GM12874 (cell line): Measurements from ENCODE around the gene ARL6IP4.

ENCODE experiments used
- CTCF ChIP-seq: IDR thresholded peaks from 2 replicates; pipeline ENCODE4 v1.5.1; 2011; ENCODE audit warnings: low read depth, mild to moderate bottlenecking, control low read depth, low read length, moderate library complexity; ENCODE audit not compliant: insufficient read depth

Gene ARL6IP4

DNA sequence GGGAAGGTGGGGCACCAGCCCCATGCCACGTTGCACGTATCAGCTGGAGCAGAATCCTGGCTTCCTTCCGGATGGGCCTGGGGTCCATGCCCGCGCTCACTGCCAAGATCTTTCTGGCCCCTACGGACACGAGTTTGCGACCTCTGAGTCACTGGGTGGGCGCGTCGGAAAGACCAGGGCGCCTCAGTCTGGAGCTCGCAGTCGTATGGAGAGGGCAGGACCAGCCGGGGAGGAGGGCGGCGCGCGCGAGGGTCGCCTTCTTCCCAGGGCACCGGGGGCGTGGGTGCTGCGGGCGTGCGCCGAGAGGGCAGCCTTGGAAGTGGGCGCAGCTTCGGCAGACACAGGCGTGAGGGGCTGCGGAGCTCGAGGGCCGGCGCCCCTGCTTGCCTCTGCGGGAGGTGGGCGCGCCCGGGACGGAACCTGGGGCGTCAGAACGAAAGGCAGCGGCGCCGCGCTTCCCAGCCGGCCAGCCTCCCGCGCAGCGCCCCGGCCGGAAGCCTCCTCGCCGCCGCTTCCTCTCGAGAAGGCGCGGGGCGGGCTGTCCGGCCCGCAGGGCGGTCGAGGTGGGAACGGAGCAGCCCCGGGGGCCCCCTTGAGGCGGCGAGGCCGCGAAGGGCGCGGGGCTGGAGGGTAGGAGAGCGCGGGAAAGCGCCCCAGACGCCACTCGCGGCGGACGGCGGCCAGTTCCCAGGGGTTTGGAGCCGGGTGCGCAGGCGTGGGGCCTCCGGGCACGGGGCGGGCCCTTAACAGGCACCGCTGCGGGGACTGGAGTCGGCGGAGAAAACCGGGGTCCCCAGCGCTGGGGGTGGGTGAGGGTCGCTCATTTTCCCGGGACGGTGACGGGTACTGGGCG is at the start of gene ARL6IP4:
TSS of gene ARL6IP4 (plus strand) at position 499 of the 853 bp plus-strand sequence. CDS start 459 bp downstream, outside the sequence.
- TF ChIP-seq CTCF: 0 out of 2 replicates have a peak, but pooled peaks have one; percentile 18

DNA sequence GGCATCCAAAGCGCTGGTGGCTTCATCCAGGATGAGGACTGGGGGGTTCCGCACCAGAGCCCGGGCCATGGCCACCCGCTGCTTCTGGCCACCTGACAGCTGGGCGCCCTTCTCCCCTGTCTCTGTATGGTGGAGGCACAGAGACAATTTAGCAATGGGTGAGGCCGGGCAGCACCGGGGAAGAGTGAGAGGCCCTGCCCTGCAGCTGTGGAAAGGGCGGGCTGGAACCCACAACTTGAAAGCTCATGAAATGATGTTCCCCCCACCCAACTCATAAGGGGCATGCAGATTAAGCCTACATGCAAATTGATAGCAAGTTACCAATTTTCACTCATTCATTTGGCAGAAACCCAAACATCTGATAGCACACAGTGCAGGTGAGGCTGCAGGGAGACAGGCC is 48.3 kb upstream of the ARL6IP4 start:
- no peak for TF ChIP-seq CTCF

DNA sequence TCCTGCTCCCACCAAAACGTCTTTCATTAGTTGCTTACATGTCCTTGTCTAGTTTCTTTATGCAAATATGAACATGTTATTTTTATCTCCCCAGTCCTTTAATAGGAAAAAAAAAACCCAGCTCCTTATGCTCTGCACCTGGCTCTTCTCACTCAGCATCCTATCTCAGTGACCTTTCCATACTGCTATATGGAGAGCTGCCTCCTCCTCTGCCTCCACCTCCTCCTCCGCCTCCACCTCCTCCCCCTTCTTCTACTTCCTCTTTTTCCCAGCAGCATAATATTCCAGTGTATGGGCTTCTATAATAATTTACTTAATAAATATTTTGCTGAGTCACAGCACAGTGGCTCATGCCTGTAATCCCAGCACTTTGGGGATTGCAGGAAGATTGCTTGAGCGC is 45.8 kb upstream of the ARL6IP4 start:
- TF ChIP-seq CTCF: no peak

DNA sequence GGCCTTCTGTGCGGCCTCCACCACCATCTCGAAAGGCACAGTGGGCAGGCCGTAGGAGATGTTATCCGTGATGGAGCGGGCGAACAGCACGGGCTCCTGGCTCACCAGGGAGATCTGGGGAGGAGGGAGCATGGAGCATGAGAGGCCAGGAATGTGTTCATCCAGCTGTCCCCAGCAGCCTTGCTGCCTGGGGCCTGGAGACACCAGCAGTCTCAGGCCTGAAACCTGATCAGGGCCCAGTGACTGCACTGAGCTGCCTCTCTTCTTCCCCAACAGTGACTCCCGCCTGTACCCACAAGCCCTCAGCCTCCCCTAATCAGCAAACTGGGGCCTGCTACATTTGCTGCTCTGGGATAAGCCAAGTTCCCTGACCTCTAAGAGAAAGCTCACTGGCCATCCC is 45.2 kb upstream of the ARL6IP4 start:
- TF ChIP-seq CTCF: no peak

DNA sequence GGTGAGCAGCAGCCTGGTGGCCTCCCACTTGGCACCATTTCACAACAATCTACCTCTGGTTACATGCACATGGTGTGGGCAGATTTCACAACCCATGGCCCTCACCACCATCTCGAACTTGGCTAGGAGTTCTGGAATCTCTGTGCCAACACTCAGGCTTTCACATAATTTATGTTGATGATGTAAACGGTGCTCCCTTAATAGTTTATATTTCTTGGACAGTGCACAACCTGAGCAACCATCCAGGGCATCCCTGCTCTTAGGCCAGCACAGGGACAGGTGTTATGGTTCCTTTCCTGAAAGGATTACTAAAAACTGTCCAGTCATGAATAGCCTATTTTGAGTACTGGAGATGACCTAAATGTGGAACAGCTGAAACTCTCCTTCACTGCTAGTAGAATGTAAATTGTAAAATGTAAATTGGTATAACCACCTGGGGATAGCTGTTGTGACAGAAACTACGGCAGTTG is 42.8 kb upstream of the ARL6IP4 start:
- no peak for TF ChIP-seq CTCF

- TF ChIP-seq CTCF: no peak
Measured at GRCh38 chr12:122939125-122939524, 41.4 kb upstream of the ARL6IP4 start.

GRCh38 chr12:122942637-122943036 is 37.8 kb upstream of the ARL6IP4 start:
- TF ChIP-seq CTCF: no peak
